ENCODE data around the gene HSD3B7.

HSD3B7 gene

DNA sequence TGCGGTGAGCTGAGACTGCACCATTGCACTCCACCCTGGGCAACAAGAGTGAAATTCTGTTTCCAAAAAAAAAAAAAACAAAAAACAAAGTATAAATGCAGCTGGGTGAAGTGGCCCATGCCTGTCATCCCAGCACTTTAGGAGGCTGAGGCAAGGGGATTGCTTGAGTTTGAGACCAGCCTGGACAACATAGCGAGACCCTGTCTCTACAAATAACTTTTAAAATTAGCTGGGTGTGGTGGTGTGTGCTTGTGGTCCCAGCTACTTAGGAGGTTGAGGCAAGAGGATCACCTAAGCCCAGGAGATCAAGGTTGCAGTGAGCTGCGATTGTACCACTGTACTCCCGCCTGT is 38.2 kb downstream of the HSD3B7 start:
- no peak for DNase-seq (ENCODE audit: extremely low read depth, low read depth)
- TF ChIP-seq, protein P1, sequence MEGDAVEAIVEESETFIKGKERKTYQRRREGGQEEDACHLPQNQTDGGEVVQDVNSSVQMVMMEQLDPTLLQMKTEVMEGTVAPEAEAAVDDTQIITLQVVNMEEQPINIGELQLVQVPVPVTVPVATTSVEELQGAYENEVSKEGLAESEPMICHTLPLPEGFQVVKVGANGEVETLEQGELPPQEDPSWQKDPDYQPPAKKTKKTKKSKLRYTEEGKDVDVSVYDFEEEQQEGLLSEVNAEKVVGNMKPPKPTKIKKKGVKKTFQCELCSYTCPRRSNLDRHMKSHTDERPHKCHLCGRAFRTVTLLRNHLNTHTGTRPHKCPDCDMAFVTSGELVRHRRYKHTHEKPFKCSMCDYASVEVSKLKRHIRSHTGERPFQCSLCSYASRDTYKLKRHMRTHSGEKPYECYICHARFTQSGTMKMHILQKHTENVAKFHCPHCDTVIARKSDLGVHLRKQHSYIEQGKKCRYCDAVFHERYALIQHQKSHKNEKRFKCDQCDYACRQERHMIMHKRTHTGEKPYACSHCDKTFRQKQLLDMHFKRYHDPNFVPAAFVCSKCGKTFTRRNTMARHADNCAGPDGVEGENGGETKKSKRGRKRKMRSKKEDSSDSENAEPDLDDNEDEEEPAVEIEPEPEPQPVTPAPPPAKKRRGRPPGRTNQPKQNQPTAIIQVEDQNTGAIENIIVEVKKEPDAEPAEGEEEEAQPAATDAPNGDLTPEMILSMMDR (IDR thresholded peaks at IDR 0.05; ENCODE audit: low read depth, low read length, missing control alignments) = no peak
- H3K4me3 ChIP-seq (replicated peaks; ENCODE audit: low read depth, low read length) = no peak overlapping the region

DNA sequence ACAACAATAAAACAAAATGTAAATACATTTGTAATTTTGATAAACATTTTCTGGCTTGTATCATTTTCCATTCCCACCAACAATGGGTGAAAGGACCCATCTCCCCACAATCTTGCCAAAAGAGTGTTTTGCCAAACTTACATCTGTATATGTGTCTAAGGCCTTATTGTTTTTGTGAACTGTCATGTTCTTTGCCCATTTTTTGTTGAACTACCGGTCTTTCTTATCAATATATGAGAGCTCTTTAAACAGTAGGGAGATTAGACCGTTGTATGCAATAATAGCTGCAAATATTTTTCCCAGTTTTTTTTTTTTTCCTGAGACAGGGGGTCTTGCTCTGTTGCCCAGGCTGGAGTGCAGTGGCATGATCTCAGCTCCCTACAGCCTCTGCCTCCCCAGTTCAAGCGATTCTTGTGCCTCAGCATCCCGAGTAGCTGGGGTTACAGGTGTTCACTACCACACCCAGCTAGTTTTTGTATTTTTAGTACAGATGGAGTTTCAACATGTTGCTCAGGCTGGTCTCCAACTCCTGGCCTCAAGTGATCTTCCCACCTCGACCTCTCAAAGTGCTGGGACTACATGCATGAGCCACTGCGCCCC is 38.7 kb downstream of the HSD3B7 start:
- TF ChIP-seq, protein P1 (IDR thresholded peaks at IDR 0.05; ENCODE audit: low read depth, low read length, missing control alignments) = no peak
- no peak overlapping the region for H3K4me3 ChIP-seq (replicated peaks; ENCODE audit: low read depth, low read length)
- no peak for DNase-seq (ENCODE audit: extremely low read depth, low read depth)

DNA sequence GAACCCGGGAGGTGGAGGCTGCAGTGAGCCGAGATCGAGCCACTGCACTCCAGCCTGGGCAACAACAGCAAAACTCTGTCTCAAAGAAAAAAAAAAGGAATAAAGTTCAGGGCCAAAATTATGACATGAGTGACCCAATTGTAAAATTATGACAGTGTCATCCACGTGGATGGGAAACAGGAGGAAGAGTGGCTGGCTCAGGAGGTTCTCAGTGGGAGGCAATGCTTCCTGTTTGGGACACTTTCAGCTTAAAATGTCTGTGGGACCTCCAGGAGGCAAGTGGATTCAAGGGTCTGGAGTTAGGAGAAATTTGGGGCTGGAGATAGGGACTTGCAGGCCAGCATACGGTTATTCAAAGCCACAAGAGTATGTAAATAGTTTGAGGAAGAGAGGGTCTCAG is 40.3 kb downstream of the HSD3B7 start:
- no peak overlapping the region for H3K4me3 ChIP-seq (replicated peaks; ENCODE audit: low read depth, low read length)

GRCh38 chr16:31029272-31029671 is 44.3 kb downstream of the HSD3B7 start:
- DNase-seq (ENCODE audit: extremely low read depth, low read depth) = no peak
- no peak overlapping the region for H3K4me3 ChIP-seq (replicated peaks; ENCODE audit: low read depth, low read length)
- TF ChIP-seq, protein P1 (IDR thresholded peaks at IDR 0.05; ENCODE audit: low read depth, low read length, missing control alignments) = no peak

More for the DNA sequence above, 40.3 kb downstream of the HSD3B7 start:
- DNase-seq (ENCODE audit: extremely low read depth, low read depth) = no peak
- TF ChIP-seq, protein P1 (IDR thresholded peaks at IDR 0.05; ENCODE audit: low read depth, low read length, missing control alignments) = no peak

GRCh38 chr16:31031276-31031675 is 46.3 kb downstream of the HSD3B7 start:
- no peak for DNase-seq (ENCODE audit: extremely low read depth, low read depth)
- no peak overlapping the region for H3K4me3 ChIP-seq (replicated peaks; ENCODE audit: low read depth, low read length)

GRCh38 chr16:31032736-31033708 is 48.0 kb downstream of the HSD3B7 start, which contains the start of gene STX4:
STX4 (plus strand) TSS chr16:31033558; CDS start chr16:31033806, 248 bp downstream.
- TF ChIP-seq, protein P1 (IDR thresholded peaks at IDR 0.05; ENCODE audit: low read depth, low read length, missing control alignments) = no peak
- peak; percentile 96 for DNase-seq (ENCODE audit: extremely low read depth, low read depth)
- peak within 1 kb of the TSS; percentile 81 for H3K4me3 ChIP-seq (replicated peaks; ENCODE audit: low read depth, low read length)

More at GRCh38 chr16:31031276-31031675, 46.3 kb downstream of the HSD3B7 start:
- TF ChIP-seq, protein P1 (IDR thresholded peaks at IDR 0.05; ENCODE audit: low read depth, low read length, missing control alignments) = no peak

Measured in HFF-Myc (cell line).